ENCODE measurements around the gene FLNC.
A peak's percentile ranks its signal among the peaks of the same experiment; 100 is the strongest.

FLNC gene

DNA sequence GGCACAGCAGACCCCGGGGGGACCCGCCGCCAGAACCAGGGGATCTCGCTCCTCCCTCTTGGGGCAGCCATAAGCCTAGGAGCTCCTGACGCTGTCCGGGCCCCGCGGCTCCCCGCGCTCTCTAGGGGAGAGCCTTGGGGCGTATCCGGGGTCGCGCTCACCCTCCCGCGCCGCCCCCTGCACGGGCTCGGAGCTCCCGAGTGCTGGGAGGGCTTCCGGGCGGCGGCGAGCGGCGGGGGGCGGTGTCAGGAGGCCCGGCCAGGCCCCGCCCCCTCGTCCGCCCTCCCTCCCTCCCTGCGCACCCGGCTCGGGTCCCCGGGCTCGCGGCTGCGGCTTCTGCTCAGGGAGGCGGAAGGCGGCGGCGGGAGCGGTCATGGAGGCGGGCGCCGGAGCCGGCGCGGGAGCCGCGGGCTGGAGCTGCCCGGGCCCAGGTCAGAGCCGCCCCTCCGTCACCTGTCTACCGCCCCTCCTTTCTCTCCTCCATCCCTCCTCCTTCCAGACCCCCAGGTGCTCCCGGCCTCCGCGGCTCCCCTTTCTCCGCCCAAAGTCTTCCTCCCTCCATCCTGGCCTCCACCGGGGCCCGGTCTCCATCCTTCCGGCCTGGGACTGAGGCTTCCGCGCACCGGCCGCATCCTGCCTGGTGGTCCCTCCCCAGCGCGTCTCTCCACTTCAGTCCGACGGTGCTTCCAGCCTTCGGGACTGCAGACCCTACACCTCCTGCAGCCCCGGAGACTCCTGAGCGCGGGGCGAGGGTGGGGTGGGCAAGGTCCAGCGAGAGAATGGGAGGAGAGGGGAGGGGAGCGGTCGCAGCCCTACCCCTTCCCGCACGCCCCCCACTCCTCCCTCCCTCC lies 38.9 kb upstream of the FLNC start, which contains the start of gene CCDC136:
CCDC136 (plus strand) TSS at position 848 of the 851 bp plus-strand sequence. CDS start 444 bp downstream, outside the sequence.
- FAIRE-seq (peak; percentile 84), DNase-seq (ENCODE audit: insufficient read length) (peak; percentile 87)
- no peak for TF ChIP-seq POLR2A (IDR thresholded peaks at IDR 0.05; ENCODE audit: low read depth, low read length)
- TF ChIP-seq POLR2AphosphoS5 (IDR thresholded peaks at IDR 0.05; ENCODE audit: low read depth, low read length), result no peak
- no peak for TF ChIP-seq TAF1 (IDR thresholded peaks at IDR 0.05; ENCODE audit: borderline replicate concordance, low read depth, low read length)

DNA sequence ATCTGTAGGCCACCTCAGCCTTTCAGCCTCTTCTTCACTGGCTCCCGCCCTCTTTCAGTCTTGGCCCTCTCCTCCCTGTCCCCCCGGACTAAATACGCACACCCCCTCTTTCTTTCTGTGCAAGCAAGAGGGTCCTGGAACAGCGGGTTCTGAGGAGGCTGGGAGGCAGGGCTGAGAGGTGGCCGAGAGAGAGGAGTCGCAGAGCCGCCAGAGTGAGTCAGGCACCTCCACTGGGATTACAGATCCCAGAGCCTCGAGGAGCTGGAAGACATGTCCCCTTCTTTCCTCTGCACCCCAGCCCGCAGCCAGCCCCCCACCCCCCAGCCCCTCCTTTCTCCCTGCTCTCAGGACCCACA lies 38.3 kb upstream of the FLNC start:
- DNase-seq (ENCODE audit: insufficient read length), result no peak
- no peak for FAIRE-seq
- TF ChIP-seq POLR2AphosphoS5 (IDR thresholded peaks at IDR 0.05; ENCODE audit: low read depth, low read length) (no peak), TAF1 (IDR thresholded peaks at IDR 0.05; ENCODE audit: borderline replicate concordance, low read depth, low read length) (no peak), POLR2A (IDR thresholded peaks at IDR 0.05; ENCODE audit: low read depth, low read length) (no peak)

DNA sequence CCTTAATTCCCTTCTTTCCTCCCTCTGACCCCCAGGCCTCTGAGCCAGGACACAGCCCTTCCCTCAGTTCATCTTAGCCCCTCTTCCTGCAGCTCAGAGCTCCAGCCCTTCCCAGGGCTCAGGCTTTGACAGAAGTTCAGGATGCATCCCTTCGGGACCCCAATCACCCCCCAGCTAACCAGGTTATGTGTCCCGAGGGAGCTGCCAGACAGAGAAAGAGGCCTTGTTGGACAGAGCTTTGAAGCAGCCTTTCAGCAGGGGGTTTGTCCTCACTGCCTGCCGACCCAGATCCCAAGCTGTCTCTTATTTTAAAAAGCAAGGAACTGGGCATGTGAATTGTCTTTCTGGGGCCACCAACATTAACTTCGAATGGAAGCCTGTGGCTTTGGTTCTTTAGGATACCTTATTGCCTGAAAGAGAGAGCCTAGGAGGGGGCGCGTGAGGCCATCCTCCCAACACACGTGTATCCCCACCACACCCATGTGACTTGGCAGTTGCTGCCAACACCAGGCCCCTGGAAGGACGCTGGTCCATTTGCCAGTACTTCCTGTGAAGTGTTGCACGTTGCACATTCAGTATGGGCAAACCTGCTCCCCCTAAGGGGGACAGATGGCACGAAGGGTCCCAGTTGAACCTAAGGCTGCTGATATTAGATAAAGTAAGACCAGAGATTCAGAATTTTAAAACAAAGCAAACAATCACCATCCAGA lies 37.6 kb upstream of the FLNC start:
- TF ChIP-seq TAF1 (IDR thresholded peaks at IDR 0.05; ENCODE audit: borderline replicate concordance, low read depth, low read length) (no peak), POLR2A (IDR thresholded peaks at IDR 0.05; ENCODE audit: low read depth, low read length) (no peak), POLR2AphosphoS5 (IDR thresholded peaks at IDR 0.05; ENCODE audit: low read depth, low read length) (no peak)
- DNase-seq (ENCODE audit: insufficient read length) (no peak), FAIRE-seq (no peak)

DNA sequence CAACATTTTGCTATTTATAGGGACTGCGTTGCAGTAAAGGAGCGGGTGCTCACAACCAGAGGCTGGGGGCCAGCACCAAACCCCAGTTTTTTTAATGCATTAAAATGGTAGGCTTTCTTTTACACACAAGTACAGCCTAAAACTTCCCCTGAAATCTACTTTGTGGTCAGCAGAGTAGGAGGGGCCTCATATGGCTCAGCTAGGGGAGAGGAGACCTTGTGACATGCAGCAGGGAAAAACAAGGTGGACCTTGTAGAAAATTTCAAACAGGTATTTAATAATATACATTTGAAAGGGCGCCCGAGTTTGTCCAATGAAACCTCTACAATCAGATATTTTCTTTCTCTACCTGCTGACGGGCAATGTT lies 37.0 kb upstream of the FLNC start:
- TF ChIP-seq POLR2A (IDR thresholded peaks at IDR 0.05; ENCODE audit: low read depth, low read length) (no peak), TAF1 (IDR thresholded peaks at IDR 0.05; ENCODE audit: borderline replicate concordance, low read depth, low read length) (no peak)
- FAIRE-seq, result no peak
- no peak for DNase-seq (ENCODE audit: insufficient read length)

DNA sequence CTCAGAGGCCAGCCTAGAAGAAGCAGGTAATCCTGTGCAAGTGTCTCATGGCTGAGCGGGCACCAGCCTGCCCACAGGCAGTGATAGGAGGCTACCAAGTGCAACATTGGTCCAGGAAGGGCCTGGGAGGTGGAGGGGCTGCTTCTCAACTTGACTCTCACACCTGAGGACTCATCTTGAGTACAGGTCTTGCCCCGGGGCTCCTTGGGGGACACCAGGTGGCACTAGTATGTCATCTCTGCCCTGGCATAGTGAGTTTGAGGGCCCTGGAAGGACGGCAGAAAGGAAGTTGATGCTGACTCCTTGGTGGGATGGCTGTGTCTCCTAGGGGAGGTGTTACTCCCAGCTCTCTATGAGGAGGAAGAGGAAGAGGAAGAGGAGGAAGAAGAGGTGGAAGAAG lies 36.2 kb upstream of the FLNC start:
- no peak for FAIRE-seq
- no peak for TF ChIP-seq POLR2A (IDR thresholded peaks at IDR 0.05; ENCODE audit: low read depth, low read length)
- no peak for TF ChIP-seq POLR2AphosphoS5 (IDR thresholded peaks at IDR 0.05; ENCODE audit: low read depth, low read length)
- TF ChIP-seq TAF1 (IDR thresholded peaks at IDR 0.05; ENCODE audit: borderline replicate concordance, low read depth, low read length), result no peak
- DNase-seq (ENCODE audit: insufficient read length), result no peak

DNA sequence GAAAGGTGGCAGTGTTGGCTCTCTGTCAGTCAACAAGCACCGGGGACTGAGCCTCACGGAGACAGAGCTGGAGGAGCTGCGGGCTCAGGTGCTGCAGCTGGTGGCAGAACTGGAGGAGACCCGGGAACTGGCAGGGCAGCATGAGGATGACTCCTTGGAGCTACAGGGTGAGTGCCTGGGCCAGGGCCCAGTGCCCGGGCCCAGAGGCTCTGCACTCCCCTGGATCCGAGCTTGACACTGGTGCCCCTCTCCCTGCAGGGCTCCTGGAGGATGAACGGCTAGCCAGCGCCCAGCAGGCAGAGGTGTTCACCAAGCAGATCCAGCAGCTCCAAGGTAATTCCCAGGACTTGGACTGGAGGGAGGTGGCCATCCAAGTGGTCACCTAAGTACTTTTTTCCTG lies 35.8 kb upstream of the FLNC start:
- no peak for TF ChIP-seq POLR2AphosphoS5 (IDR thresholded peaks at IDR 0.05; ENCODE audit: low read depth, low read length)
- no peak for TF ChIP-seq TAF1 (IDR thresholded peaks at IDR 0.05; ENCODE audit: borderline replicate concordance, low read depth, low read length)
- TF ChIP-seq POLR2A (IDR thresholded peaks at IDR 0.05; ENCODE audit: low read depth, low read length), result no peak
- no peak for DNase-seq (ENCODE audit: insufficient read length)
- no peak for FAIRE-seq

DNA sequence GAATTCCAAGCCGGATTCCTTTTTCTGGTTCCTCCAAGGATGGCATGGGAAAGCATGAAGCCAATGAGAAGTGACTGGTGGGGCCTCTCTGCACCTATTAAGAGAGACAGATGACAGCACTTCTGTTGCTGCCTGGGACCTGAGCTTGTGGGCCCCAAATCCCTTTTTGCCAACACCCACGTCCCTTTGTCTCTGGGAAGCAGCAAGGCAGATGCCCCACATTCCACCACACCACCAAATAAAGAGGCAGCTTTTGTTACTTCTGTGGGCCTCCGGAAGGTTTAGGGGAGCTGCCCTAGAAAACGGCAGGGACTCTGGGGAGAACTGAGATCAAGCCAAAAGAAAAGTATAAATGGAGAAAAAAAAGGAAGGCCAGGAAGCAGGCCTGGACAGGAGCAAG lies 35.1 kb upstream of the FLNC start:
- FAIRE-seq (no peak), DNase-seq (ENCODE audit: insufficient read length) (no peak)
- TF ChIP-seq TAF1 (IDR thresholded peaks at IDR 0.05; ENCODE audit: borderline replicate concordance, low read depth, low read length) (no peak), POLR2AphosphoS5 (IDR thresholded peaks at IDR 0.05; ENCODE audit: low read depth, low read length) (no peak), POLR2A (IDR thresholded peaks at IDR 0.05; ENCODE audit: low read depth, low read length) (no peak)

DNA sequence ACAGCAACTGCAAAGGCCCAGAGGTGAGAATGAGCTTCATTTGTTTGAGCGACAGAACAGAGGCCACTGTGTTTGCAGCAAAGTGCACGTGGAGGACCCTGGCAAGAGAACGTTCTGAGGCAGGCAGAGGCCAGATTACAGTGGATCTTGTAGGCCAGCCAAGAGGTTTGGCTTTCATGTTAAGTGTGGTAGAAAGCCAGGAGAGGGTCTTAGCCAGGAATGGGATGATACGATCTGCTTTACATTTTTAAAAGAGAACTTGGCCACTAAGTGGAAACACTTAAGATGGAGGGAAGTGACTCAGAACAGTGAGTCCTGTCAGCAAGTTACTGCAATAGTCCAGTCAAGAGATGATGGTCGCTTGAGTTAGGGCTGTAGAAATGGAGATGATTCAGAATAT lies 33.9 kb upstream of the FLNC start:
- no peak for FAIRE-seq
- no peak for TF ChIP-seq POLR2AphosphoS5 (IDR thresholded peaks at IDR 0.05; ENCODE audit: low read depth, low read length)
- TF ChIP-seq POLR2A (IDR thresholded peaks at IDR 0.05; ENCODE audit: low read depth, low read length), result no peak
- no peak for TF ChIP-seq TAF1 (IDR thresholded peaks at IDR 0.05; ENCODE audit: borderline replicate concordance, low read depth, low read length)
- no peak for DNase-seq (ENCODE audit: insufficient read length)

DNA sequence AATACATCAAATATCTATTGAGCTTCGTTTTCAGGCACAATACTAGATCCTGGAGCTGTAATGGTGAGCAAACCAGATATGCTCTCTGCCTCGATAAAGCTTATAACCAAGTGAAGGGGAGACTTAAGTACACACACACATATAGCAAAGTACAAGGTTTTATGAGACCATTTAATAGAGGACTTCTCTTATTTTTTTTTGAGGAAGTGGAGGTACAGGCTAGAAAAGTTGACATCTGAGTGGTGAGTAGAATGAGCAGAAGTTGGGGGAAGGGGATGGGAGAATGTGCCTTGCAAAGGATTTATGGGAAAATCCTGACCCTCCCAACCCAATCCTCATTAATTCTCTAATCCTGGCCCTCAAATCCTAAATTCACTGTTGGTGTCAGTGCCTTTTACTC lies 30.8 kb upstream of the FLNC start:
- FAIRE-seq (no peak), DNase-seq (ENCODE audit: insufficient read length) (no peak)
- TF ChIP-seq POLR2AphosphoS5 (IDR thresholded peaks at IDR 0.05; ENCODE audit: low read depth, low read length), result no peak
- no peak for TF ChIP-seq POLR2A (IDR thresholded peaks at IDR 0.05; ENCODE audit: low read depth, low read length)
- no peak for TF ChIP-seq TAF1 (IDR thresholded peaks at IDR 0.05; ENCODE audit: borderline replicate concordance, low read depth, low read length)

DNA sequence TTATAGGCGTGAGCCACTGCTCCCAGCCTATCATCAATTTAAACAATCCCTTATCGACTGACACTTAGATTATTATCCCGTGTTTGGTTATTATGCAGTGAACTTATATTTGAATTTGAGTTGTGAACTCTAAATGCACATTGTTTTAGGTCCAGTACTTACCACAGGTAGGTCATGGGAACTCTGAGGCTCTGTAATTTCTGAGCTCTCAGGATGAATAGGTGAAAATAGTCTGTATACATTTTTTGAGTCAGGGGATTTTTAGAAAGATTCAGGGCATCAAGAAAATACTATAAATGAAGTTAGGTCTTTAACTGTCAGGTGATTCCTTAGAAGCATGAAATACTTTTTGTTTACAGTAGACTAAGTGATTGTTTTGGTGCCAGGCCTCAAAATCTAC lies 29.6 kb upstream of the FLNC start:
- FAIRE-seq (no peak), DNase-seq (ENCODE audit: insufficient read length) (no peak)
- no peak for TF ChIP-seq POLR2AphosphoS5 (IDR thresholded peaks at IDR 0.05; ENCODE audit: low read depth, low read length)
- TF ChIP-seq POLR2A (IDR thresholded peaks at IDR 0.05; ENCODE audit: low read depth, low read length), result no peak
- no peak for TF ChIP-seq TAF1 (IDR thresholded peaks at IDR 0.05; ENCODE audit: borderline replicate concordance, low read depth, low read length)

DNA sequence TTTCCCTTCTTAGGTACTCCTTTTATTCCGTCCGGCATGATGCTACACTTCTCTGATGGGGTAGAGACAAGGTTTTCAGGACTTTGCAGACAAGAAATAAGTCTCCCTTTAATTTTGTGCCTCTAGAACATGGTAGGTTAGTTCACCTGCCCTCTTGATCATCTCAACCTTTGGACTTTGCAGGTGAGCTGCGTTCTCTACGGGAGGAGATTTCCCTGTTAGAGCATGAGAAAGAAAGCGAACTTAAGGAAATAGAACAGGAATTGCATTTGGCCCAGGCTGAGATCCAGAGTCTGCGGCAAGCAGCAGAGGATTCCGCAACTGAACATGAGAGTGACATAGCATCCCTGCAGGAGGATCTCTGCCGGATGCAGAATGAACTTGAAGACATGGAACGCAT lies 29.2 kb upstream of the FLNC start:
- DNase-seq (ENCODE audit: insufficient read length), result no peak
- TF ChIP-seq POLR2AphosphoS5 (IDR thresholded peaks at IDR 0.05; ENCODE audit: low read depth, low read length) (no peak), POLR2A (IDR thresholded peaks at IDR 0.05; ENCODE audit: low read depth, low read length) (no peak), TAF1 (IDR thresholded peaks at IDR 0.05; ENCODE audit: borderline replicate concordance, low read depth, low read length) (no peak)
- no peak for FAIRE-seq
